HG02678 (cell line): Measurements from ENCODE around the gene SSH2.

Experiments used
- ATAC-seq: cut with Tn5 transposase; IDR thresholded peaks from one replicate; pipeline ENCODE4 v1.9.1; 2021; ENCODE audit warnings: mild to moderate bottlenecking, moderate library complexity; ENCODE audit not compliant: unreplicated experiment

SSH2 gene

DNA sequence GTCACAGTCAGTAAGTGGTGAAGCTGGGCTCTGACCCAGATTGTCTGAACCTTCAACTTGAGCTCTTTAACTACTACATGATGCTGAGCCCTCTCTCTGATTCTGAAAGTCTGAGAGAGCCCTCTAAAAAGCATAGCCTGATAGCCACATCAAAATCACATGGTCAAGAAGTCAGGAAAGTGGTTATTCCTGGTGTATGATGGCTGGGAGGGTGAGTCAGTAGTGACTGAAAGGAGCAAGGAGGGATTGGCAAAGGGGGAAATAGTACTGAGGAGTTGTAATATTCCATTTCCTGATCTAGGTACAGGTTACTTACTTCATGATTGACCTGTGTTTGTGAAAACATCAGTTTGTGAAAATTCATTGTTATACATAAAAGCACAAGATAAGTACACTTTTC, 89.1 kb downstream of the SSH2 start:
- ATAC-seq, result no peak

DNA sequence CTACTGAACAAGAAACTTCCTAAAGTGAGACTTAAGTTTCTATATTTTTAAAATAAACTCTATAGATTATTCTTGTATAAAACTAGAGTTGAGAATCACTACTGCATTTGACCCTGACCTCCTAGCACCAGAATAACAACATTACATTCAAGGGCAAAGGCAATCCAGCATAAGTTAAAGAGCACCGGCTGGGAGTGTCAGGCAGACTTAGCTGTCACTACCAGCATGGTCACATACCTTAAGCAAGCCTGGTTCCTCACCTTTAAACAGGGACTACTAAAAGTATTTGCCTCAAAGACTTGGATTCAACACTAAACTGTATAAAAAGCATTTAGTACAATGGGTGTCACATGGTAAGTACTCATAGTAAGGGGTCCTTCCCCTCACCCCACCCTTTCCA, 90.4 kb downstream of the SSH2 start:
- no peak for ATAC-seq

DNA sequence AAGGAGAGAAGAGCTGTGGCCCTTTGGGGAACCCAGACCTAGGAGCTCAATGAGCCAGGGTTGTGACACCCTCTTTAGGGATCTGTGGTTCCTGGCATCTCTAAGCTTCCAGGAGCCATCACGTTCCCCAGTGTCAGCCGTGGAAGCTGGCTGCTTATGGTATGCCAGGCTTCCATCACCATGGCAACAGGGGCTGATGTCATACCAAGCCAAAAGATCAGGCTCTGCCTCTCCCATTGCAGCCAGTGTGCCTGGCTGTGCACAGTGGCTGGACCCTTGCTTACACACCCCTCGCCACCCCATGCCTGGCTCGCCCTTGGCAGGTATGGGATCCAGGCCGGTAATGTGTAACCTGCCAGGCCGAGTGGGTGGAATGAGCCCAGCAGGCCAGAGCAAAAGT, 91.1 kb downstream of the SSH2 start:
- no peak for ATAC-seq

DNA sequence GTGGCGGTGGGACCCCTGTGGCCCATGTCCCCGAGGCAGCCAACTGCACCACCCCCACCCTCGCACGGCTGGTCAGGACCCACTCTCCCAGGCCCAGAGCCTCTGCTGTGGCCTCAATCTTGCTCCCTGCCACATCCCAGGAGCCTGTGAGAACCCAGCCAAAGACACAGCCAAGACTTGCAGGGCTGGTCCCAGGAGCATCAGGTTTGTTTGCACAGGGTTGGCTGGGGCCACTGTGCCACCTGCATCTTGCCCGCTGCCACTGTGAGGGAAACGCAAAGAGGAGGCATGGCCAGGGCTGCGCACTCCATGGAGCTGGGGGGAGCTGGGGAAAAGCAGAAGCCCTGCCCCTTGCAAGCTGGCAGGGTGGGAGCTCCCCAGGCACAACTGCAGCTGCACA, 92.5 kb downstream of the SSH2 start:
- ATAC-seq, result no peak

DNA sequence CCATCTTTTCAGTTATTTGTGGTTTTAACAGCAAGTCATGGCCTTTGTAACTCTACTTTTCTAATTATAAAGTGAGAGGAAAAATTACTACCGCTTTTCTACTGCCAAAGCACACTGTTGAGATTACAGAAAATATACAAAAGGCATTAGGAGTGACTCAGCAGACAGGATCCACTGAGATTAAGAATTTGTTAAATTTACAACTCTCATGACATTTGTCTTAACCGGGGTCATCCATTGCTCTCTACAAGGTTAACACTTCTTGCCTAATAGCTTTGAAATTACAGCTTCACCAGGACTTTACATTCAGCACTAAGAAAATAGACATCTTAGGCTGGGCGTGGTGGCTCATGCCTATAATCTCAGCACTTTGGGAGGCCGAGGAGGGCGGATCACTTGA, 93.4 kb downstream of the SSH2 start:
- ATAC-seq, result no peak

DNA sequence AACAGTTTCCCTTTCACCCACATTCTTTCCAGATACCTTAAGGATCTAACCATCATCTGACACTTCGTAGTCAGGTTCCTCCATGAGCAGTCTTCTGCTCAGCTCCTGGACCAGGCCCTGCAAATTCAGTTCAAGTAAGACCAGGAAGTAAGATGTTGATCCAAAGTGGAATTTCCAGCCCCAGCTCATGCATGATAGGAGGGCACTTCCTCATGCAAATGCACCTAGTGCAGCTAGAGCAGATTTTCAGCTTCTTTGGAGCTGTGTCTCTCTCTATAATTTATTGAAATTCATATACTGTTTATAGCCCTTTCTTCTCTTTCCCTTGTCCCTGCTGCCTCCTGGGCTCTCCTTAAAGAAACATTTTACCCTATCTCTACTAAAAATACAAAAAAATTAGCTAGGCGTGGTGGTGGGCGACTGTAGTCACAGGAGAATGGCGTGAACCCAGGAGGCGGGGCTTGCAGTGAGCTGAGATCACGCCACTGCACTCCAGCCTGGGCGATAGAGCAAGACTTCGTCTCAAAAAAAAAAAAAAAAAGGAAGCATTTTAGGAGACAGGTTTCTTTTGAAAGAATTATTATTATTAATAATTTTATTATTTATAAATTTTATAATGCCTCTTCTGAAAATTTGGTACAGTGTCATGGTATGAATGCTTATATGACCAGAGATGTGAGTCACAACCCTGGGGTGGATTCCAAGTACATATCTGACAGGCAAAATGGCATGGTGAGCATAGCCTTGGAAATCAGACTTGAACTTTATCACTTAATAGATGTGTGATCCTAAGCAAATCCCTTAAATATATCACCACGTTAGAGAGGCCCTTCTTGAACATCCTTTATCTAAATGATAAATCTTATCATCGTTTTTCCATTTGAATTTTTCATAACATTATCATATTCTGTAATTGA, 94.3 kb downstream of the SSH2 start:
- ATAC-seq, result no peak

DNA sequence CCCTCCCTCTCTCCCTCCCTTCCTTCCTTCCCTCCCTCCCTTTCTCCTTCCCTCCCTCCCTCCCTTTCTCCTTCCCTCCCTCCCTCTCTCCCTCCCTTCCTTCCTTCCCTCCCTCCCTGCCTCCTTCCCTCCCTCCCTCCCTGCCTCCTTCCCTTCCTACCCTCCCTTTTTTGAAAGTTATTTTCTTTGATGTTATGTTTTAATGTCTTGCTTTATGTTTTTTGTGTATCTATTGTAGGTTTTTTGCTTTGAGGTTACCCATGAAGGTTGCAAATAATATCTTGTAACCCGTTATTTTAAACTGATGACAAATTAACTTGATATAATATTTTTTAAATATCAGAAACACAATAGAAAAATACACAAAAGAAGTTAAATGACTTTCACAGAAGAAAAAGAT, 96.2 kb downstream of the SSH2 start:
- ATAC-seq, result no peak

DNA sequence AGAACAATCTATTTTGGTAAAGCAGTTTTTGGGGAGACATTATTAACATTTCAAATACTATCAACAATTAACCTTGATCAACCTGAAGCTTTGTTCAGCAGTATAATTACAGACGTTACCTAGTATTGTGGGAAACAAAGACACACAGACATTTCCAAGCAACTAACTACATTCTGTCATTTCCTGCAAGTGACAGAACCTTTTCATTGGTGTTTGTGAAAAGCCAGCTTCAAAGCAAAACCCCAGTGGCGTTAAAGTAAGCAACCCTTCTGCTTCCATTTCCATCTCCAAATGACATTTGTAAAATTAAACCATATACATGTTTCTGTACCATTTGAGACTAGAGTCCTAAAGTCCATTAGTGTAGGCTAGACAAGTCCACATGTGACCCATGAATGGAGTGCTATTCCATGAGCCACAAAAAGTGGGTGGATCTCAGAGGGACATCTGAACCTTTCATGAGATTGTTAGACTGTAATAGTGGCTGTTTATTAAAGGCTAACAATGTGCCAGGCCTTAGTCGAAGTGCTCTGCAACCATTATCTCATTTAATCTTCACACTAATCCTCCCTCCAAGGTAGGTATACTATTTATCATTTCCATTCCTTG, 101.2 kb downstream of the SSH2 start:
- no peak for ATAC-seq

DNA sequence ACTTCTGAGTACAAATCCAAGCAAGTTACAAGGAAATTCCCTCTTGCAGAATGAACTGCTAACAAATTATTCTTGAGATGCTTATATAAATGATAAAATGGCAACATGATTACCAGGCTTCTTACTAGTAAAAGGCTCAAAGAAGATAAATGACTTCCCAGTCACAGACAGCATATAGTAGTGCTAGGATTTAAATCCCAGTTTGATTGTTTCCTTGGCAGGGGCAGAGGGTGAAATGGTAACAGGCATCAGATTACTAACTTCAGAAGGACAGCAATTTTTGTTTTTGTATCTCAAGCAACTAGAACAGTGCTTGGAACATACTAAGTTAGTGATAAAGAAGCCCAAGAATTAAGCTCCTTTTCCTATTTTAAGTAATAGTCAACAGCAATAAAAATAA, 102.8 kb downstream of the SSH2 start:
- ATAC-seq, result no peak

DNA sequence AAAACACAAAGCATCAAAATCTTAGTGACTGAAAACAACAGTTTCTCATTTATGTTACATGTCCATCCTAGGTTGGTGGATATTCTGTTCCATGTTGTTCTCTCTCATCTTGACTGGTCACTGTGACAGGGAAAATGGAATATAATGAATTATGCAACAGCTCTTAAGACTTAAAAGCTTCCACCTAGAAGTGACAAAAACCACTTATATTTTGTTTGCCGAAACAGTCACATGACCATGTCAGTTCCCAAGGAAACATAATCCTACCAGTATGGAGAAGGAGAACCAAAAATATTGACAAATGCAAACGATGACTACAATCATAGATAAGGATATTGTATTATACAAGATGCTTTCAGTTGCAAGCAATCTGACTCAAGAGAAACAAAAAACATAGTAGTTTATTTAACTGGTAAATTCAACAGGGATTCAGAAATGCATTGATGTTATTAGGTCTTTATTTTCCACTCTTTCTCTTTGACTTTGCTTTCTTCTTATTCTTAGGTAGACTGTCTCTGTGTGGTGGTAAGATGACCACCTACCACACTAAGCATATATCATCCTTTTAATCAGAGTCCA, 103.8 kb downstream of the SSH2 start:
- ATAC-seq, result no peak

DNA sequence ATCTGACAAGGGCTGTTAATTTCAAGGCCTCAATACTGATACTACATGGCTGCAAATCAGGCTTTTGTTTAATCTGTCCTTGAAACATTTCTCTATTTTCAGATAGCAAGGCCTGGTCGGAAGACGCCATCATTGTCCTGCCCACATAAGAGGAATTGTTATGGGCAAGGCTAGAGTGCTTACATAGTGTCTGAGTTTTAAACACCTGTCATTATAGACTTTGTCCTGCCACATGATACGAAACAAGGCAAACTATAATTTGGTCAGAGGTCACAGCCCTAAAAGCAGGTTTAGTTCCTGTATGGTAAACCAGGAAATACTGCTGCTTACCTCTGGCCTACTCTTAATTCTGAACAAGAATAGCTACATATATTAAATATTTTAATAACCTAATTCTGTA, 104.4 kb downstream of the SSH2 start:
- no peak for ATAC-seq

DNA sequence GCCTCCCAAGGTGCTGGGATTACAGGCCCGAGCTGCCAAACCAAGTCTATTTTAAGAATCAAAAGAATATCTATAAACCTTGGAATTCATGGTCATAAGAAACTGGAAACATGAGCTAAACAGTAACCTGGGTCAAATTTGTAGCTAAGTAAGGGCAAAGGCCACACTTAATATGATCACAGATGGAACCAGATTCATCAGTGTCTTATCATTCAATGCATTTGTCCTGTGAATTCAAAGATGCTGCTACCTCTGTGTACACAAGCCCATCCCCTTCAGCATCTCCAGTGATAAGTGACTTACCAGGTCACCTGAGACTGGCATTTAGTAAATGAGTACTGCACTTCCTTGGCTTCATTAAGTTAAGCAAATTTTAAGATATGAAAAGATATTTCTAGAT, 108.1 kb downstream of the SSH2 start:
- no peak for ATAC-seq

DNA sequence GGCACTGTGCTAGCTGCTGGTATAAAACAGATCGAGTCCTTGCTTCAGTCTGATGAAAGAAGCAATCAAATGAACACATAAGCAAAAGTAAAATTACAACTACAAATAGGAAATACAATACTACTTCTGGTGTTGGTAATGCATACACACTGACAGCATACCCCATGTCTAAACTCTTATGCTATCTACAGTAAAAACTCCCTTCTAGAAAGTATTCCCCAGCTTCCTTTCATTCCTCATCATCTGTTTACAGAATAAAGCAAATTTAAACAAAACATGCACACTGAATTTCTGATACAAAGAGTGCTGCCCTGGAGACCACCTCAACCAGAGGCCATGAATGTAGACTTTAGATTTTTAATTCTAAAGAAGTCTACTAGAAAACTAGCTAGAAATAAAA, 109.6 kb downstream of the SSH2 start:
- no peak for ATAC-seq

DNA sequence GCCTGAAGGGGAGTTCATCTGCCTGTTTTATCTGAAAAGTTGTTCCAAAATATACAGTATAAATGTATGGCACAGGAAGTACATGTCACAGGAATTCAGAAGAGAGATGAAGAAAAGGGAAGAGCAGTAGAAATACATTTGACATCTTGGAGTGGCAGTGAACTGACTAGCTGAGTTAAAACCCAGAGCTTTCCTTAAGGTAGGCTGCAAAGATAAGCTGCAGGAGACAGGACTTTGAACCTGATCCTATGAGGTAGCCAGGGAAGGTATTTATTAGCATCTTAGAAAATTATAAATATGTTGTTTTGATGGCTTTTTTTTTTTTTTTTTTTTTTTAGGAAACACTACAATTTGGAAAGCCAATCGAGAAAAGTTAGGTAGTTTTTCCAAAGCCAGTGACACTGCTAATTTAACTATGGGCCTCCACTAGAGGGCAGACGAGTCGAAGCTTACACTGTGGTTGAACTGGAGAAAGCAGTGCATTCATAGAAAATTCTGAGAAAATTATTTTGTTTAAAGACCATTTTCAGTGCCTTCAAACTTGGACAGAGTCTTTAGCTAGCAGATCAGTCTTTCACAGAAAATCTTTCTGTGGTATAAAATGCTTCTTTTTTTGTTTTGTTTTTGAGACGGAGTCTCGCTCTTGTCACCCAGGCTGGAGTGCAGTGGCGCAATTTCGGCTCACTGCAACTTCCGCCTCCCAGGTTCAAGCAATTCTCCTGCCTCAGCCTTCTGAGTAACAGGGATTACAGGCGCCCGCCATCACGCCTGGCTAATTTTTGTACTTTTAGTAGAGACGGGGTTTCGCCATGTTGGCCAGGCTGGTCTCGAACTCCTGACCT, 122.3 kb downstream of the SSH2 start:
- ATAC-seq, result no peak

DNA sequence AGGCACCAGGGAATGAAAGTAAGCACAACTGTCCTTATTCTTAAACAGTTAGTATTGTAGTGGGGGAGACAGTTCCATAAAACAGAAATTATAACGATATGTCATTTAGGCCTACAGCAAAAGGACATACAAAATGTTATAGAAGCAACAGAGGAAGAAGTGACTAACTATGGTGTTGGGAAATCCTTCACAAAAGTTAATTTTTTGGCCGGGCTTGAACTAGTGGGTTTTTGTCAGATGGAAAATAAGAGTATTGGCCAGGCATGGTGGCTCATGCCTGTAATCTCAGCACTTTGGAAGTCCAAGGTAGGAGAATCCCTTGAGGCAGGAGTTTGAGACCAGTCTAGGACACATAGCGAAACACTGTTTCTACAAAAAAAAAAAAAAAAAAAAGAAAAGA, 127.8 kb downstream of the SSH2 start:
- no peak for ATAC-seq

DNA sequence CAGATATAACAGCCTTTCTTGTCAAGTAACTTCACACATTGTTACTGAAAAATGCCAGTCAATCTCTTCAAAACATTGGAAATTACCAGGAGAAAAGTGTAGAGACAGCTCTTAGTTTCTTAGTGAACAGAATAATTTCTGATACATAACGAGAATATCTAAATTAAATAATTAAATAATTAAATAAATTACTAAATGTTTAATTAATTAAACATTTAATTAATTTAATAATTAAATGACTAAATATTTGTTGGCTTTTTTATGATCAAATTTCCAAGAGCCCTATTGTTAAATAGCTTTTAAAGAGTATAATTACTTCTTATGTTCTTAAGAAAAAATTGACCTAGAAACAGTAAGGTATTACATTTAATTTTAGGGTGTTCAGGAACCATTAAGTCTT, 129.6 kb downstream of the SSH2 start:
- ATAC-seq, result no peak

DNA sequence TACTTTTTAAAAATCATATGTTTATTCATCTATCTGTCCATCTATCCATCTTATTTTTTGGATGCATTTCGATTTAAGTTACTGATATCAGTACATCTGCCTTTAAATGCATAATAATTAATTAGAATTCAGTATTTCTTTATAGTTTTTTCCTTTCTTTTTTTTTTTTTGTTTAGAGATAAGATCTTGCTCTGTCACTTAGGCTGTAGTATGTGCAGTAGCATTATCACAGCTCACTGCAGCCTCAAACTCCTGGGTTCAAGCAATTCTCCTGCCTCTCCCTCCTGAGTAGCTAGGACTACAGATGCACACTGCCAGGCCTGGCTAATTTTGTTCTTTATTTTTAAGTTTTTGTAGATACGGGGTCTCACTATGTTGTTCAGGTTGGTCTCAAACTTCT, 133.4 kb downstream of the SSH2 start:
- no peak for ATAC-seq

DNA sequence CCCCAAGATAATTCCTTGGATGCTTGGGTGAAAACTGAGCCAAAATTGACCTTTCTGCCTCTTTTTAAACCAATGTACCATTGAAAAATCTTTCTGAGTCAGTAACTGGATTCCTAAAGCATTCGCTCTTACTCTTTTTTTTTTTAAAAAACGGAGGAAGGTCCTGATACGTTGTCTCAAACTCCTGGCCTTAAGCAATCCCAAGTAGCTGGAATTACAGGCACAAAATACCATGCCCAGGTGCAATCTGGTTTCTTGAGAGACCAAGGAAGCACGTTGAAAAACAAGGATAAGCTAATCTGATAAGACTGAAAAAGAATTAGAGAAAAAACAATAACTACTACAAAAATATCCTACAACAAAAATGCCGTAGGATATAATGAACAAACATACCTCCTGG, 136.5 kb downstream of the SSH2 start:
- ATAC-seq, result no peak

DNA sequence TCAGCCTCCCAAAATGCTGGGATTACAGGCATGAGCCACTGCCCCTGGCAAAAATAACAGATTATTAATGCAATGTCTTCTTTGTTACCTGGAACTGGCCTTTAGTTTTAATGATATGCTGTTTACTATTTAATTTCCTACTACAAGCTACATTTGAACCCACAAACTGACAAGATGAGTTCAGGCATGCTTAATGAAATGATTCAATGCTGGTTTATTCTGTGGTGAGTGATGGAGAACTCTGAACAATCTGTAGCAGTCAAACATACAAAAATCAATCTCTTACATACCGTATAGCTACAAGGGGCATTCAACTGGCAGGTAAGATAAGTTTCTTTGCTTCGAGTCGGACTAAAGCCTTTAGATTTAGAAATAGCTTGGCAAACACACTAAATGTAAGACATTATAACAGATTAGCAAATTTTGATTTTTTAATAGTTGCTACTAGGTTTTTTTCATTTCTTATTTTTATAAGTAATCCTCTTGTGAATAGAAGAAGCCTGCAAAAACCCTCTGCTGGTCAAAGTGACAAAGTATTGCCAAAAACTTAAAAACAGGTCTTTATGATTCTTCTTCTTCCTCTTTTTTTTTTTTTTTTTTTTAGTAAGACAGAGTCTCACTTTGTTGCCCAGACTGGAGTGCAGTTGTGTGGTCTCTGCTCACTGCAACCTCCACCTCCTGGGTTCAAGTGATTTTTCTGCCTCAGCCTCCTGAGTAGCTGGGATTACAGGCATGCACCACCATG, 138.5 kb downstream of the SSH2 start:
- ATAC-seq, result no peak
